H9 (cell line): ENCODE measurements around the gene BIK. TPM values are rescaled to one million over a fixed set of nuclear protein-coding genes. Genes with fewer than 3 reads are reported as not detected.

Experiments
- DNase-seq: peaks from one replicate; pipeline ENCODE4 v3.0.0-alpha.2; 2017
- H2AFZ ChIP-seq: one replicate; pipeline ENCODE4 v1.6.1; 2013; ENCODE audit warnings: mild to moderate bottlenecking, low read length, control low read depth, moderate library complexity
- H2AK5ac ChIP-seq: 2 replicates; pipeline ENCODE4 v1.6.1; 2013; ENCODE audit warnings: low read length, control low read depth, mixed read lengths; ENCODE audit not compliant: insufficient read length
- H2BK120ac ChIP-seq: one replicate; pipeline ENCODE4 v1.6.1; 2013; ENCODE audit warnings: low read depth, mild to moderate bottlenecking, low read length, control low read depth, inconsistent platforms; ENCODE audit not compliant: poor library complexity, severe bottlenecking
- H2BK12ac ChIP-seq: 2 replicates; pipeline ENCODE4 v1.6.1; 2013; ENCODE audit warnings: low read length, control low read depth, mixed read lengths, low read depth; ENCODE audit not compliant: insufficient read length
- H2BK15ac ChIP-seq: 2 replicates; pipeline ENCODE4 v1.6.1; 2013; ENCODE audit warnings: low read depth, low read length, control low read depth
- H2BK20ac ChIP-seq: one replicate; pipeline ENCODE4 v1.6.1; 2013; ENCODE audit warnings: low read depth, mild to moderate bottlenecking, low read length, control low read depth, inconsistent platforms; ENCODE audit not compliant: poor library complexity, severe bottlenecking
- H2BK5ac ChIP-seq: 2 replicates; pipeline ENCODE4 v1.6.1; 2013; ENCODE audit warnings: low read length, control low read depth, mixed read lengths; ENCODE audit not compliant: insufficient read length
- H3K14ac ChIP-seq: 2 replicates; pipeline ENCODE4 v1.6.1; 2013; ENCODE audit warnings: low read length, control low read depth; ENCODE audit not compliant: insufficient read depth
- H3K18ac ChIP-seq: 2 replicates; pipeline ENCODE4 v1.6.1; 2013; ENCODE audit warnings: low read depth, mild to moderate bottlenecking, mixed read lengths, low read length, control low read depth; ENCODE audit not compliant: insufficient read length
- H3K23ac ChIP-seq: 2 replicates; pipeline ENCODE4 v1.6.1; 2013; ENCODE audit warnings: low read length, control low read depth, mixed read lengths, low read depth; ENCODE audit not compliant: insufficient read length
- H3K23me2 ChIP-seq: 2 replicates; pipeline ENCODE4 v1.6.1; 2013; ENCODE audit warnings: low read depth, mild to moderate bottlenecking, mixed read lengths, low read length, control low read depth; ENCODE audit not compliant: insufficient read length, poor library complexity, severe bottlenecking
- H3K27ac ChIP-seq: 2 replicates; pipeline ENCODE4 v1.5.1; 2013; ENCODE audit warnings: low read length, control low read depth, mixed read lengths, low read depth; ENCODE audit not compliant: insufficient read length
- H3K27me3 ChIP-seq: 2 replicates; pipeline ENCODE4 v1.6.1; 2013; ENCODE audit warnings: low read length, control low read depth, inconsistent platforms; ENCODE audit not compliant: insufficient read depth
- H3K4ac ChIP-seq: 2 replicates; pipeline ENCODE4 v1.6.1; 2013; ENCODE audit warnings: low read depth, mild to moderate bottlenecking, control low read depth, inconsistent platforms, low read length, moderate library complexity
- H3K4me1 ChIP-seq: 2 replicates; pipeline ENCODE4 v1.6.1; 2013; ENCODE audit warnings: low read length, control low read depth, inconsistent platforms; ENCODE audit not compliant: insufficient read depth
- H3K4me2 ChIP-seq: 2 replicates; pipeline ENCODE4 v1.6.1; 2013; ENCODE audit warnings: low read length, control low read depth, mixed read lengths; ENCODE audit not compliant: insufficient read length, insufficient read depth
- H3K56ac ChIP-seq: 2 replicates; pipeline ENCODE4 v1.6.1; 2013; ENCODE audit warnings: low read depth, mild to moderate bottlenecking, mixed read lengths, low read length, control low read depth; ENCODE audit not compliant: insufficient read length
- H3K79me1 ChIP-seq: 2 replicates; pipeline ENCODE4 v1.6.1; 2013; ENCODE audit warnings: low read depth, mild to moderate bottlenecking, moderate library complexity, low read length, control low read depth, inconsistent platforms; ENCODE audit not compliant: insufficient read depth, poor library complexity, severe bottlenecking
- H3K79me2 ChIP-seq: 2 replicates; pipeline ENCODE4 v1.6.1; 2013; ENCODE audit warnings: low read length, control low read depth, inconsistent platforms; ENCODE audit not compliant: insufficient read depth
- H3K9ac ChIP-seq: 2 replicates; pipeline ENCODE4 v1.6.1; 2013; ENCODE audit warnings: low read length, control low read depth, mixed read lengths; ENCODE audit not compliant: insufficient read length; ENCODE audit errors: extremely low read depth
- H3K9me3 ChIP-seq: one replicate; pipeline ENCODE4 v1.6.1; 2013; ENCODE audit warnings: low read depth, low read length, inconsistent platforms; ENCODE audit not compliant: control insufficient read depth
- H3T11ph ChIP-seq: one replicate; pipeline ENCODE4 v1.6.1; 2013; ENCODE audit warnings: mild to moderate bottlenecking, low read length, control low read depth, inconsistent platforms
- H4K20me1 ChIP-seq: one replicate; pipeline ENCODE4 v1.6.1; 2013; ENCODE audit not compliant: control insufficient read depth, insufficient read length, insufficient read depth
- H4K5ac ChIP-seq: 2 replicates; pipeline ENCODE4 v1.6.1; 2013; ENCODE audit warnings: low read depth, mild to moderate bottlenecking, mixed read lengths, low read length, control low read depth; ENCODE audit not compliant: insufficient read length
- H4K8ac ChIP-seq: replicated peaks from 2 replicates; pipeline ENCODE4 v1.6.1; 2013; ENCODE audit warnings: low read length, control low read depth, mixed read lengths, low read depth; ENCODE audit not compliant: insufficient read length
- H4K91ac ChIP-seq: 2 replicates; pipeline ENCODE4 v1.6.1; 2013; ENCODE audit warnings: low read depth, mild to moderate bottlenecking, moderate library complexity, mixed read lengths, low read length, control low read depth; ENCODE audit not compliant: insufficient read length
- H3K27ac Mint-ChIP-seq, 3 experiments: 2 replicates in 2 of 3; 3 replicates in 1 of 3; pipeline ENCODE4 v1.8.0; 2020 to 2021; ENCODE audit warnings: mixed read lengths in 3 of 3, mild to moderate bottlenecking in 1 of 3, moderate library complexity in 1 of 3
- H3K27me3 Mint-ChIP-seq: 2 replicates; pipeline ENCODE4 v1.8.0; 2021; ENCODE audit warnings: low read depth, mild to moderate bottlenecking, moderate library complexity, mixed read lengths
- H3K36me3 Mint-ChIP-seq, 3 experiments: 2 replicates in 2 of 3; 3 replicates in 1 of 3; pipeline ENCODE4 v1.8.0; 2020 to 2021; ENCODE audit warnings: low read depth in 3 of 3, mixed read lengths in 3 of 3; ENCODE audit not compliant: insufficient read depth in 1 of 3
- H3K4me1 Mint-ChIP-seq, 2 experiments: 2 replicates each; pipeline ENCODE4 v1.8.0; 2020; ENCODE audit warnings: mixed read lengths in 2 of 2
- H3K4me3 Mint-ChIP-seq, 2 experiments: 2 replicates in 1 of 2; 3 replicates in 1 of 2; pipeline ENCODE4 v1.8.0; 2020 to 2021; ENCODE audit warnings: mild to moderate bottlenecking in 2 of 2, mixed read lengths in 2 of 2, moderate library complexity in 1 of 2
- H3K9me3 Mint-ChIP-seq, 2 experiments: 2 replicates in 1 of 2; 3 replicates in 1 of 2; pipeline ENCODE4 v1.8.0; 2020; ENCODE audit warnings: mild to moderate bottlenecking in 2 of 2, mixed read lengths in 2 of 2, moderate library complexity in 1 of 2
- CTCF ChIP-seq: fragments of 200-600 bp; sonication (generic); conservative IDR thresholded peaks from 3 replicates; pipeline ENCODE4 v1.8.0; 2021; ENCODE audit warnings: antibody characterized with exemption, mild to moderate bottlenecking
- WGBS: extraction: QIAGEN DNeasy Blood & Tissue Kit; methylation state at CpG from one replicate; pipeline ENCODE4 v1.1.7; 2013; ENCODE audit warnings: missing lambda C conversion rate, low lambda C conversion rate, mixed read lengths; ENCODE audit not compliant: insufficient read length; ENCODE audit errors: extremely low coverage; 5-methylcytosine and 5-hydroxymethylcytosine counted together
- total RNA-seq: library from RNA; stranded (reverse); gene quantifications from 2 replicates; pipeline ENCODE4 v1.2.1, GENCODE V29; 2021

BIK gene
- total RNA-seq, 1 experiment from 2014 or later = 8.3 TPM

- peaks cover 0 to 14% (median 0%) of the 10 kb centered on the region in 3 experiments; a peak in 3 of 7 replicates for H3K36me3 Mint-ChIP-seq
- Histone ChIP-seq H3K4ac (no peak overlapping the region), H3K79me1 (no peaks in the 10 kb centered on the region), H2BK5ac (no peak overlapping the region), H3K18ac (no peak overlapping the region), H3K79me2 (no peaks in the 10 kb centered on the region), H3K4me1 (no peaks in the 10 kb centered on the region), H3K9ac (no peak overlapping the region), H3K4me2 (no peak overlapping the region), H3K23ac (no peak overlapping the region), H4K91ac (no peak overlapping the region), H3K23me2 (no peaks in the 10 kb centered on the region), H3K14ac (no peak overlapping the region), H2BK120ac (no peak overlapping the region), H4K8ac (no peak overlapping the region), H4K20me1 (no peaks in the 10 kb centered on the region), H2BK15ac (no peak overlapping the region), H2BK20ac (no peak overlapping the region), H3K27me3 (no peaks in the 10 kb centered on the region), H2AFZ (no peak overlapping the region), H3K56ac (no peak overlapping the region), H3K27ac (no peak overlapping the region), H2BK12ac (no peak overlapping the region), H4K5ac (no peak overlapping the region), H2AK5ac (no peak overlapping the region), H3T11ph (no peak overlapping the region), H3K9me3 (no peaks in the 10 kb centered on the region)
- H3K4me1 Mint-ChIP-seq = no peaks in the 10 kb centered on the region
- no peak for TF ChIP-seq CTCF
- H3K4me3 Mint-ChIP-seq = no peak overlapping the region
- no peak for DNase-seq
- no peaks in the 10 kb centered on the region for H3K9me3 Mint-ChIP-seq
- WGBS = no CpG with 5 or more reads among the region's 7 CpGs
- peak overlapping the region in 1 of 3 experiments; percentile 68; a peak in 1 of 7 replicates for H3K27ac Mint-ChIP-seq
- H3K27me3 Mint-ChIP-seq = no peaks in the 10 kb centered on the region
These were observed 44.4 kb upstream of the BIK start for GRCh38 chr22:43066134-43066533.
